Measurements from ENCODE around the gene CBX6. TPM values are rescaled to one million over a fixed set of nuclear protein-coding genes. Genes with fewer than 3 reads are reported as not detected.
A peak's percentile ranks its signal among the peaks of the same experiment; 100 is the strongest.

CBX6 gene
- total RNA-seq, 1 experiment from 2014 or later: 90.0 TPM

- RAD21 ChIA-PET (ENCODE audit: low non-redundant PET in 1 of 2, low total read pairs in 2 of 2, uncharacterized antibody in 2 of 2, unreplicated experiment in 2 of 2): no interaction called here
- 0 out of 2 replicates have a peak, but pooled peaks cover 6% of the 10 kb centered on the region for H3K79me2 ChIP-seq (ENCODE audit: insufficient read depth, low read length)
- no peak for TF ChIP-seq RAD21 (IDR thresholded peaks at IDR 0.05; ENCODE audit: low read depth)
- TF ChIP-seq FOSL1 (IDR thresholded peaks at IDR 0.05; ENCODE audit: low read depth): no peak
- TF ChIP-seq EGR1 (IDR thresholded peaks at IDR 0.05; ENCODE audit: low read depth): no peak
- TF ChIP-seq SP1 (IDR thresholded peaks at IDR 0.05; ENCODE audit: low read depth): no peak
- TF ChIP-seq CBX3 (IDR thresholded peaks at IDR 0.05; ENCODE audit: low read depth): no peak
- no peak for ATAC-seq
- CTCF ChIA-PET: interaction anchor here (1.0 to 1.2 kb wide), 2 partner anchors 8 to 24 kb away, joined by 3 read pairs; no protein-coding TSS in a partner anchor
- no TSS peak for BruUV-seq (replicated peaks)
- no peaks in the 10 kb centered on the region for H3K27me3 ChIP-seq (ENCODE audit: insufficient read depth, low read length)
- no peak overlapping the region for H3K4me3 ChIP-seq (replicated peaks in 1 of 2; ENCODE audit: low read depth in 1 of 2, low read length in 2 of 2)
- no peak for DNase-seq (ENCODE audit: low read depth, low spot score)
- no peak overlapping the region for H3K4me2 ChIP-seq (ENCODE audit: low read length)
- H3K36me3 ChIP-seq (ENCODE audit: control insufficient read depth in 1 of 2, insufficient read depth in 2 of 2, low read length in 2 of 2): no peaks in the 10 kb centered on the region
- H3K4me1 ChIP-seq (ENCODE audit: control insufficient read depth in 1 of 2, insufficient read depth in 2 of 2, low read length in 2 of 2): peaks cover 23 to 40% of the 10 kb centered on the region in 2 experiments
- no peak overlapping the region for H3K9ac ChIP-seq (ENCODE audit: low read length)
- no peaks in the 10 kb centered on the region for H3K9me2 ChIP-seq (ENCODE audit: insufficient read depth)
- no peaks in the 10 kb centered on the region for H3K9me3 ChIP-seq (ENCODE audit: control insufficient read depth in 1 of 2, insufficient read depth in 1 of 2, low read depth in 1 of 2, low read length in 2 of 2)
- H4K20me1 ChIP-seq (ENCODE audit: insufficient read depth): no peaks in the 10 kb centered on the region
- POLR2A ChIA-PET: interaction anchor here (2.5 kb wide), 1 partner anchor 8 kb away, joined by 9 read pairs; no protein-coding TSS in a partner anchor
- no peak overlapping the region for H3K27ac ChIP-seq (ENCODE audit: low read depth, low read length)
- no peak overlapping the region for H2AFZ ChIP-seq (ENCODE audit: low read depth, low read length, poor library complexity, severe bottlenecking)
- intact Hi-C loops (cut with micrococcal nuclease): no loop called here
These were observed 26.8 kb downstream of the CBX6 start for GRCh38 chr22:38845004-38845740.

- no peaks in the 10 kb centered on the region for H3K9me2 ChIP-seq (ENCODE audit: insufficient read depth)
- BruUV-seq (replicated peaks): no TSS peak
- no peaks in the 10 kb centered on the region for H4K20me1 ChIP-seq (ENCODE audit: insufficient read depth)
- no peaks in the 10 kb centered on the region for H3K9me3 ChIP-seq (ENCODE audit: control insufficient read depth in 1 of 2, insufficient read depth in 1 of 2, low read depth in 1 of 2, low read length in 2 of 2)
- ChIA-PET CTCF (interaction anchor here (1.0 to 1.2 kb wide), 2 partner anchors 9 to 25 kb away, joined by 3 read pairs; no protein-coding TSS in a partner anchor), POLR2A (interaction anchor here (1.0 to 2.5 kb wide), 2 partner anchors 9 to 42 kb away, joined by 3 to 9 read pairs; no protein-coding TSS in a partner anchor), RAD21 (ENCODE audit: low non-redundant PET in 1 of 2, low total read pairs in 2 of 2, uncharacterized antibody in 2 of 2, unreplicated experiment in 2 of 2) (no interaction called here)
- ATAC-seq (peak; percentile 17; the same call in 1 of the 2 replicates), DNase-seq (ENCODE audit: low read depth, low spot score) (no peak)
- intact Hi-C loops (cut with micrococcal nuclease): loop anchor here (5.0 kb wide), 1 partner anchor 77 kb away; no protein-coding TSS in a partner anchor
- H3K36me3 ChIP-seq (ENCODE audit: control insufficient read depth in 1 of 2, insufficient read depth in 2 of 2, low read length in 2 of 2): no peaks in the 10 kb centered on the region
- TF ChIP-seq EZH2 (IDR thresholded peaks at IDR 0.05) (no peak), ZNF274 (IDR thresholded peaks at IDR 0.05; ENCODE audit: low read depth, low read length) (no peak), JUND (IDR thresholded peaks at IDR 0.05) (no peak), CBX3 (IDR thresholded peaks at IDR 0.05; ENCODE audit: low read depth) (no peak), EGR1 (IDR thresholded peaks at IDR 0.05; ENCODE audit: low read depth) (no peak), RAD21 (IDR thresholded peaks at IDR 0.05; ENCODE audit: low read depth) (no peak), SRF (IDR thresholded peaks at IDR 0.05; ENCODE audit: low read depth) (no peak), REST (IDR thresholded peaks at IDR 0.05; ENCODE audit: low read depth) (no peak), SIN3A (IDR thresholded peaks at IDR 0.05; ENCODE audit: low read depth) (no peak), FOSL1 (IDR thresholded peaks at IDR 0.05; ENCODE audit: low read depth) (no peak), ZFX (IDR thresholded peaks at IDR 0.05) (no peak), CEBPB (IDR thresholded peaks at IDR 0.05; ENCODE audit: low read depth) (no peak), MAX (IDR thresholded peaks at IDR 0.05) (no peak)
- peaks cover 23 to 40% of the 10 kb centered on the region in 2 experiments for H3K4me1 ChIP-seq (ENCODE audit: control insufficient read depth in 1 of 2, insufficient read depth in 2 of 2, low read length in 2 of 2)
- H3K79me2 ChIP-seq (ENCODE audit: insufficient read depth, low read length): 0 out of 2 replicates have a peak, but pooled peaks cover 6% of the 10 kb centered on the region
- peak overlapping the region; percentile 89 for H3K4me2 ChIP-seq (ENCODE audit: low read length)
- peak overlapping the region; percentile 58 for H3K9ac ChIP-seq (ENCODE audit: low read length)
- peak overlapping the region; percentile 82; the same call in 1 of the 2 replicates for H3K27ac ChIP-seq (ENCODE audit: low read depth, low read length)
- H2AFZ ChIP-seq (ENCODE audit: low read depth, low read length, poor library complexity, severe bottlenecking): peak overlapping the region; percentile 92
- peak overlapping the region; percentile 35 to 60 for H3K4me3 ChIP-seq (replicated peaks in 1 of 2; ENCODE audit: low read depth in 1 of 2, low read length in 2 of 2)
- no peaks in the 10 kb centered on the region for H3K27me3 ChIP-seq (ENCODE audit: insufficient read depth, low read length)
These were observed 27.6 kb downstream of the CBX6 start for GRCh38 chr22:38844315-38845003.

All from HCT116 (cell line).